ENCODE data around the gene PDS5B. TPM values are rescaled to one million over a fixed set of nuclear protein-coding genes. Genes with fewer than 3 reads are reported as not detected.
A peak's percentile ranks its signal among the peaks of the same experiment; 100 is the strongest.

The PDS5B gene
- polyA plus RNA-seq, 1 donor, result 27.4 TPM

DNA sequence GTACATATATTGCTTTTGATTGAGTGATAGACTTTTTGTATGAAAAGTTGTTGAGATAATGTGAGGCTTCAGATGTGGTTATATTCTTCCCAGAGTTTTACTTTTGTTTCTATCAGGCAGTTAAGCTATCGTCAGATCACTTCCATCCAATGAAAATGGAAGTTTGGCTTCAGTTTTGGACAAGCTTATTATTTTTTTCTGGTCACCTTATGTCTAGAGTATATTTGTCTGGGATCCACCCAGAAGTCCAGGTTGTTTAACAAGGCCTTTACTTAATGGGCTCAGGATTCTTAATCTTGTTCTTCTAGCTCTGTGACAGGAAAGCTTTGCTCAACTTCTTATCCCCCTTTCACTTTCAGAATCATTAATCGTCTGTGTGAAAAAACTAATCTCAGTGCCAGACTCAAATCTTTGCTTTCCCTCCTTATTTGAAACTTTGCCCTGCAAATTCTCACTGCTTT is 150.9 kb downstream of the PDS5B start:
- WGBS (ENCODE audit: insufficient coverage, low lambda C conversion rate), result no CpG with 5 or more reads among the region's 2 CpGs
- DNase-seq, result peak; percentile 19 to 70
- no peaks in the 10 kb centered on the region for H3K9me3 ChIP-seq (ENCODE audit: control insufficient read depth, low read depth, low read length)
- no peaks in the 10 kb centered on the region for H3K27me3 ChIP-seq (ENCODE audit: control insufficient read depth, insufficient read depth, low read length)
- peak overlapping the region; percentile 33 for H3K4me3 ChIP-seq (ENCODE audit: low read length)
- peaks cover 2% of the 10 kb centered on the region for H3K36me3 ChIP-seq (ENCODE audit: control insufficient read depth, insufficient read depth, low read length)
- H3K4me1 ChIP-seq (ENCODE audit: control insufficient read depth, insufficient read depth, low read length), result peaks cover 6% of the 10 kb centered on the region
- H3K27ac ChIP-seq (ENCODE audit: low read length), result peak overlapping the region; percentile 96

DNA sequence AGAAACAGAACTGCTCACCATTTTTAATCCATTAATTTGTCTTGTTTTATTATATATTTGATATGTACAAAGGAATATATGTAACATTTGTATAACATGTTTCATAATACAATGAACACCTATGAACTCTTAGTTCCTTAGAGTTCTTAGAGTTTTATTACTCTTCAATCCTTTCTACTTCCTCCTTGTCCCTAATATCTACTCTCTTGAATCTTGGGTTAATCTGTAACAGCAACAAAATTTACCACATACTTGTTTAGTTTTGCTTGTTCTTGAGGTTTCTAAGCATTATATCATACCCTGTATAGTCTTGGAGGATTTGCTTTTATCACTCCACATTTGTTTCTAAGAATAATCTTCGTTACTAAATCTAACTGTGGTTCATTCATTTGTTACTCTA is 151.4 kb downstream of the PDS5B start:
- Histone ChIP-seq H3K27me3 (ENCODE audit: control insufficient read depth, insufficient read depth, low read length) (no peaks in the 10 kb centered on the region), H3K27ac (ENCODE audit: low read length) (peak overlapping the region; percentile 96), H3K9me3 (ENCODE audit: control insufficient read depth, low read depth, low read length) (no peaks in the 10 kb centered on the region), H3K4me3 (ENCODE audit: low read length) (peak overlapping the region; percentile 33), H3K4me1 (ENCODE audit: control insufficient read depth, insufficient read depth, low read length) (peaks cover 6% of the 10 kb centered on the region), H3K36me3 (ENCODE audit: control insufficient read depth, insufficient read depth, low read length) (peaks cover 2% of the 10 kb centered on the region)
- 11% methylated on average over 1 of the region's 1 CpG for WGBS (ENCODE audit: insufficient coverage, low lambda C conversion rate)
- DNase-seq, result peak; percentile 12 to 68

DNA sequence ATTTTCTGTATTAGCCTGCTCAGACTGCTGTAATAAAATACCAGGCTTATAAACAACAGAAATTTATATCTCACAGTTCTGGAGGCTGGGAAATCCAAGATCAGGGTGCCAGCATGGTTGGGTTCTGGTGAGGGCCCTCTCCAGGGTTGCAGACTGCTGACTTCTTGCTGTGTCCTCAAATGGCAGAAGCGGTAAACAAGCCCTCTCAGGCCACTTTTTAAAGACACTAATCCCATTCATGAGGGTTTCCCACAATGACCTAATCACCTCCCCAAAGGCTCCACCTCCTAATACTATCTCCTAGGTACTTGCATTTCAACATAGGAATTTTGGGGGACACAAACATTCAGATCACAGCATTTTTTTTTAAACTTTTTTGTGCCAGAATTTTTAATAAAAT is 159.3 kb downstream of the PDS5B start:
- no peak overlapping the region for H3K27ac ChIP-seq (ENCODE audit: low read length)
- H3K9me3 ChIP-seq (ENCODE audit: control insufficient read depth, low read depth, low read length), result no peaks in the 10 kb centered on the region
- WGBS (ENCODE audit: insufficient coverage, low lambda C conversion rate), result no CpG with 5 or more reads among the region's 1 CpG
- peaks cover 8% of the 10 kb centered on the region for H3K36me3 ChIP-seq (ENCODE audit: control insufficient read depth, insufficient read depth, low read length)
- H3K4me1 ChIP-seq (ENCODE audit: control insufficient read depth, insufficient read depth, low read length), result no peaks in the 10 kb centered on the region
- no peak overlapping the region for H3K4me3 ChIP-seq (ENCODE audit: low read length)
- H3K27me3 ChIP-seq (ENCODE audit: control insufficient read depth, insufficient read depth, low read length), result no peaks in the 10 kb centered on the region
- no peak for DNase-seq

DNA sequence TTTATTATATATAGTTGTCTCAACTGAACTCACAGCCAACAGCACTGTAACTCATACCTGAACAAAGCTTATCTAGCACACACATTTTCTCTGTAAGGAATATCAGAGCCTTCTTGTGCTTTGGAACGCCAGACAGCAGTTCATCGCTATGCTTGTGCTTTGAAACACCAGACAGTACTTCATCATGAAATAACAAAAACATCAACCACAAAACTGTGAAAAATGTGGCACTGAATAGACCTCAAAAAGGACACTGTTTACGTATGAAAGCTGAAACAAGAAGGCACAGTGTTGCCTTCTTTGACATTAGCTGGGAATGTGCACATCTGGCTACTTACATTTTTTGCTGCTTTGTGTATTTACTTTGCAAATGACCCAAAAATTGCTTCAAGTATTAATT is 160.2 kb downstream of the PDS5B start:
- peaks cover 8% of the 10 kb centered on the region for H3K36me3 ChIP-seq (ENCODE audit: control insufficient read depth, insufficient read depth, low read length)

DNA sequence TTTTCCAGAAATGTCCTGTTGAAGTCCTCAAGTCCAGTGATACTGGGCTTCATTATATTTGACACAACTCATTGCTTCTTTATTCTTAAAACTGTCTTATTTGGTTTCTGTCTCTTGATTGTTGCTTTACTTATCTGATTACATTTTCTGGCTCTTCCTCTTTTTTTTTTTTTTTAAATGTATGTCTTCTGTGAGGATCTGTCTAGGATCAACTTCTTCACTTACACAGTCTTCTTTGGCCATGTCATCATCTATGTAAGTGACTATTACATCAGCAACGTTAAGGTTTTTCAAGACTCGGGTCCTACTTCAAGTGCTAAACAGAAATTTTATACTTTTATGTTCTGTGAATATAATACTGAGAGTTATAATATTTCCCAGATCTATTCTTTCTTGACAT is 162.1 kb downstream of the PDS5B start:
- H3K27me3 ChIP-seq (ENCODE audit: control insufficient read depth, insufficient read depth, low read length), result no peaks in the 10 kb centered on the region
- no peak overlapping the region for H3K4me3 ChIP-seq (ENCODE audit: low read length)
- H3K9me3 ChIP-seq (ENCODE audit: control insufficient read depth, low read depth, low read length), result no peaks in the 10 kb centered on the region
- no peak for DNase-seq
- no CpG with 5 or more reads among the region's 2 CpGs for WGBS (ENCODE audit: insufficient coverage, low lambda C conversion rate)
- H3K36me3 ChIP-seq (ENCODE audit: control insufficient read depth, insufficient read depth, low read length), result peaks cover 8% of the 10 kb centered on the region
- peaks cover 7% of the 10 kb centered on the region for H3K4me1 ChIP-seq (ENCODE audit: control insufficient read depth, insufficient read depth, low read length)
- H3K27ac ChIP-seq (ENCODE audit: low read length), result no peak overlapping the region

More for the DNA sequence above, 160.2 kb downstream of the PDS5B start:
- no CpG with 5 or more reads among the region's 3 CpGs for WGBS (ENCODE audit: insufficient coverage, low lambda C conversion rate)
- Histone ChIP-seq H3K4me1 (ENCODE audit: control insufficient read depth, insufficient read depth, low read length) (no peaks in the 10 kb centered on the region), H3K27ac (ENCODE audit: low read length) (no peak overlapping the region), H3K9me3 (ENCODE audit: control insufficient read depth, low read depth, low read length) (no peaks in the 10 kb centered on the region), H3K4me3 (ENCODE audit: low read length) (no peak overlapping the region), H3K27me3 (ENCODE audit: control insufficient read depth, insufficient read depth, low read length) (no peaks in the 10 kb centered on the region)
- no peak for DNase-seq

DNA sequence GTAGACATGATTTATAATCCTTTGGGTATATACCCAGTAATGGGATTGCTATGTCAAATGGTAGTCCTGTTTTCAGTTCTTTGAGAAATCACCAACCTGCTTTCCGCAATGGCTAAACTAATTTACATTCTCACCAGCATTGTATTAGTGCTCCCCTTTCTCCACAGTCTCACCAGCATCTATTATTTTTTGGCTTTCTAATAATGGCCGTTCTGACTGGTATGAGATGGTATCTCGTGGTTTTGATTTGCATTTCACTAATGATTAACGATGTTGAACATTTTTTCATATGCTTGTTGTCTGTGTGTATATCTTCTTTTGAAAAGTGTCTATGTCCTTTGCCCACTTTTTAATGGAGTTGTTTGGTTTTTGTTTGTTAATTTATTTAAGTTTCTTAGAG is 165.1 kb downstream of the PDS5B start:
- WGBS (ENCODE audit: insufficient coverage, low lambda C conversion rate), result 80% methylated on average over 3 of the region's 4 CpGs
- no peak overlapping the region for H3K27ac ChIP-seq (ENCODE audit: low read length)
- no peak overlapping the region for H3K4me3 ChIP-seq (ENCODE audit: low read length)
- H3K9me3 ChIP-seq (ENCODE audit: control insufficient read depth, low read depth, low read length), result no peaks in the 10 kb centered on the region
- peaks cover 6% of the 10 kb centered on the region for H3K36me3 ChIP-seq (ENCODE audit: control insufficient read depth, insufficient read depth, low read length)
- no peak for DNase-seq
- H3K4me1 ChIP-seq (ENCODE audit: control insufficient read depth, insufficient read depth, low read length), result peaks cover 8% of the 10 kb centered on the region
- no peaks in the 10 kb centered on the region for H3K27me3 ChIP-seq (ENCODE audit: control insufficient read depth, insufficient read depth, low read length)

DNA sequence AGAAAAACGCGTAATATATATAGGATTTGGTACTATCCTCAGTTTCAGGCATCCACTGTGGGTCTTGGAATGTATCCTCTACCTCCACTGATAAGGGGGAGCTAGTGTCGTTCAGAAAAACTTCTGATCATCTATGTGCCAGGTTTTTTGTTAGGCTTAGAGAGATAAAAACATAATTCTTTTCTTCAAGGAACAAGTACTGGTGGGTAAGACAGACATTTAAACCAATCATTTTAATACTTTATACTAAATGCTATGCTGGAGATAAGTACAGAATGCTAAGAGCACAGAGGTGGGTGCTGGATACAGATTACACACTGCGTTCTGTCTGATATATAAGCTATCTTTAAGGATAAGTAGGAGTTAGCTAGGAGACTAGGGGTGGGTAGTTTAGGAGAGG is 166.1 kb downstream of the PDS5B start:
- H3K27ac ChIP-seq (ENCODE audit: low read length), result no peak overlapping the region
- H3K36me3 ChIP-seq (ENCODE audit: control insufficient read depth, insufficient read depth, low read length), result peaks cover 4% of the 10 kb centered on the region
- no peaks in the 10 kb centered on the region for H3K27me3 ChIP-seq (ENCODE audit: control insufficient read depth, insufficient read depth, low read length)
- peaks cover 8% of the 10 kb centered on the region for H3K4me1 ChIP-seq (ENCODE audit: control insufficient read depth, insufficient read depth, low read length)
- 100% methylated on average over 2 of the region's 4 CpGs for WGBS (ENCODE audit: insufficient coverage, low lambda C conversion rate)
- no peak overlapping the region for H3K4me3 ChIP-seq (ENCODE audit: low read length)
- no peak for DNase-seq
- no peaks in the 10 kb centered on the region for H3K9me3 ChIP-seq (ENCODE audit: control insufficient read depth, low read depth, low read length)

DNA sequence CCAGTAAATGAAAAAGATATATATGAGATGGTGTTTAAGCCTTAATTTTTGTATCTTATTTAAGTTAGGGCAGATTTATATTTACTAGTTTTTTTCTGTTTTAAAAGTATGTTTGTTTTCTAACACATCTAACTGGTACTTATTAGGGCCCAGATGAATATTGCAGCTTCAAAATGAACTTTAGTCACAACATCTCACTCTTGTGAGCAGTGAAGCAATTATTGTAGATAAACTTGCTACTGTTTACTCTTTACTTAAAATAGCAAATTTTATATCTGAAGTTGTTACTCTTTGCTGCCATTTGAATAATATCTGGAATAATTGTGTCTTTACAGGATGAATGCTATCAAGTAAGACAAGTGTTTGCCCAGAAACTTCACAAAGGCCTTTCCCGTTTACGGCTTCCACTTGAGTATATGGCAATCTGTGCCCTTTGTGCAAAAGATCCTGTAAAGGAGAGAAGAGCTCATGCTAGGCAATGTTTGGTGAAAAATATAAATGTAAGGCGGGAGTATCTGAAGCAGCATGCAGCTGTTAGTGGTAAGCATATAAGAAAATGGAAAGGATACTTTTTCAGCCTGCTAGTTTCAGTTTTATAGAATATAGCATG is 166.8 kb downstream of the PDS5B start:
- Histone ChIP-seq H3K4me1 (ENCODE audit: control insufficient read depth, insufficient read depth, low read length) (peaks cover 8% of the 10 kb centered on the region), H3K9me3 (ENCODE audit: control insufficient read depth, low read depth, low read length) (no peaks in the 10 kb centered on the region), H3K4me3 (ENCODE audit: low read length) (no peak overlapping the region), H3K36me3 (ENCODE audit: control insufficient read depth, insufficient read depth, low read length) (peaks cover 6% of the 10 kb centered on the region), H3K27ac (ENCODE audit: low read length) (no peak overlapping the region), H3K27me3 (ENCODE audit: control insufficient read depth, insufficient read depth, low read length) (no peaks in the 10 kb centered on the region)
- peak; percentile 29 to 62 for DNase-seq
- no CpG with 5 or more reads among the region's 3 CpGs for WGBS (ENCODE audit: insufficient coverage, low lambda C conversion rate)

DNA sequence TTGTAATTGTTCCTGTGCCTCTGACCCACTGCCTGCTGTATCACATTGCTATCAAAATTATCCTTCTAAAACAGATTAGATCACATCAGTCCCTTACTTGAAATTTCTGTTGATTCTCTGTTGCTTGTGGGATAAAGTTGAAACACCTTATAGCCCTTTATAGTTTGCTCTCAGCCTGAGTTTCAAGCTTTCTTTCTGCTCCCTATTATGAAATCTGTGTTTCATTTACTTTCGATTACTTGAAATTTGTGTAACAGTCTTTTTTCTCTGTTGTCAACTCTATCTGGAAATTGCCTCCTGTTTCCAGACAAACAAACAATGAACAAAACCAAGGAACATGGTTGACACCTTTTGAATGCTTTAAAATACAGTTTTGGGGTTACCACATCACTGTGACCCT is 167.9 kb downstream of the PDS5B start:
- Histone ChIP-seq H3K27ac (ENCODE audit: low read length) (no peak overlapping the region), H3K4me3 (ENCODE audit: low read length) (no peak overlapping the region), H3K9me3 (ENCODE audit: control insufficient read depth, low read depth, low read length) (no peaks in the 10 kb centered on the region), H3K27me3 (ENCODE audit: control insufficient read depth, insufficient read depth, low read length) (no peaks in the 10 kb centered on the region), H3K4me1 (ENCODE audit: control insufficient read depth, insufficient read depth, low read length) (peaks cover 8% of the 10 kb centered on the region), H3K36me3 (ENCODE audit: control insufficient read depth, insufficient read depth, low read length) (peaks cover 11% of the 10 kb centered on the region)
- no peak for DNase-seq
- WGBS (ENCODE audit: insufficient coverage, low lambda C conversion rate), result 100% methylated on average over 1 of the region's 1 CpG

DNA sequence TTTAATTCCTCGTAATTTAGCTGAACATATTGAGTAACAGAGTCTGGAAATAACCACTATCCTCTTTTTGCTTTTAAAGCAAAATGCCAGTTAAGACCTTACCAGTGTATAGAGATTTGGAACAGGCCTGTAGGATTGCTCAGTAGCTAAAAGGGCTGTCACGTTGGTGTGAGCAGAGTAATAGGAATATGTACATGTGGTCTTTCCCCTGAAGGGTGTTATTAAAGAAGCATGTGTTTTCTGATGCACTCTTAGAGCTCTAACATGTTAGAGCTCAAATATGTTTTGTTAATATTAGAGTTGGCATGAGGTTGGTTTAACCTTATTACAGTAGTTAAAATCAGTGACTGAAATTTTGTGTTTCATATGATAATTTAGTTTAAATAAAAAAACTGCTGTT is 172.9 kb downstream of the PDS5B start:
- H3K27me3 ChIP-seq (ENCODE audit: control insufficient read depth, insufficient read depth, low read length), result no peaks in the 10 kb centered on the region
- H3K27ac ChIP-seq (ENCODE audit: low read length), result no peak overlapping the region
- DNase-seq, result no peak
- H3K4me1 ChIP-seq (ENCODE audit: control insufficient read depth, insufficient read depth, low read length), result no peaks in the 10 kb centered on the region
- H3K36me3 ChIP-seq (ENCODE audit: control insufficient read depth, insufficient read depth, low read length), result peaks cover 27% of the 10 kb centered on the region
- no peaks in the 10 kb centered on the region for H3K9me3 ChIP-seq (ENCODE audit: control insufficient read depth, low read depth, low read length)
- no CpG with 5 or more reads among the region's 2 CpGs for WGBS (ENCODE audit: insufficient coverage, low lambda C conversion rate)
- H3K4me3 ChIP-seq (ENCODE audit: low read length), result no peak overlapping the region

DNA sequence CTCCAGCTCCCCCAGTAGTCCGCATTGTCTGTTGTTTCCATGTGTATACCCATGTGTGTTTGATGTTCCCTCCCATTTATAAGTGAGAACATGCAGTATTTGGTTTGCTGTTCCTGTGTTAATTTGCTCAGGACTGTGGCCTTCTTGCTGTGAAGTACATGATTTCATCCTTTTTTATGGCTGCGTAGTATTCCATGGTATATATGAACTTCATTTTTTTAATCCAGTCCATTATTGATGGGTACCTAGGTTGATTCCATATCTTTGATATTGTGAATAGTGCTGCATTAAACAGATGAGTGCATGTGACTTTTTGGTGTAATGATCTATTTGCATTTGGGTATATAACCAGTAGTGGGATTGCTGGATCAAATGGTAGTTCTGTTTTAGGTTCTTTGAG is 175.2 kb downstream of the PDS5B start:
- Histone ChIP-seq H3K9me3 (ENCODE audit: control insufficient read depth, low read depth, low read length) (no peaks in the 10 kb centered on the region), H3K4me1 (ENCODE audit: control insufficient read depth, insufficient read depth, low read length) (no peaks in the 10 kb centered on the region)
- no CpG with 5 or more reads among the region's 2 CpGs for WGBS (ENCODE audit: insufficient coverage, low lambda C conversion rate)

More for the DNA sequence above, 175.2 kb downstream of the PDS5B start:
- Histone ChIP-seq H3K36me3 (ENCODE audit: control insufficient read depth, insufficient read depth, low read length) (peaks cover 30% of the 10 kb centered on the region), H3K27ac (ENCODE audit: low read length) (no peak overlapping the region), H3K4me3 (ENCODE audit: low read length) (no peak overlapping the region), H3K27me3 (ENCODE audit: control insufficient read depth, insufficient read depth, low read length) (no peaks in the 10 kb centered on the region)
- no peak for DNase-seq
